Endothelial cell of umbilical vein (primary cell): ENCODE results near the gene ATP8B3. TPM values are rescaled to one million over a fixed set of nuclear protein-coding genes. Genes with fewer than 3 reads are reported as not detected.

Experiments used
- BruUV-seq: library from RNA; stranded (reverse); fragments of 400-500 nt; replicated peaks from 2 replicates; lab custom pipeline; 2021; lab: Mats Ljungman, UMichigan
- CTCF ChIA-PET: fragments of 300-600, 350-600 bp; sonication (Branson Sonifier 250); formaldehyde crosslinking; loops from one replicate; lab custom pipeline; 2021; ENCODE audit warnings: antibody characterized with exemption, inconsistent platforms; lab: Charles Lee
- POLR2A ChIA-PET: fragments of 300-600, 350-600 bp; sonication (Branson Sonifier 250); formaldehyde crosslinking; loops from one replicate; lab custom pipeline; 2021; ENCODE audit warnings: antibody characterized with exemption, inconsistent platforms; lab: Charles Lee
- DNase-seq: peaks from one replicate; pipeline ENCODE4 v3.0.0-alpha.2; 2011; ENCODE audit warnings: low read depth, low spot score
- FAIRE-seq: peaks from 2 replicates; lab custom pipeline; 2011; peaks lifted over from hg19 to GRCh38; lab: Jason Lieb, UNC
- H2AFZ ChIP-seq: 2 replicates; pipeline ENCODE4 v1.6.0; 2012; ENCODE audit warnings: low read depth, low read length, control low read depth, inconsistent platforms
- H3K27ac ChIP-seq: 2 replicates; pipeline ENCODE4 v1.5.1; 2011; ENCODE audit warnings: low read depth, mild to moderate bottlenecking, control low read depth, low read length, moderate library complexity; ENCODE audit not compliant: insufficient read depth
- H3K27me3 ChIP-seq, 2 experiments: 2 replicates each; pipeline versions ENCODE4 v1.6.0 to v1.6.1; 2011; ENCODE audit warnings: low read length in 2 of 2, mixed read lengths in 1 of 2; ENCODE audit not compliant: control insufficient read depth in 2 of 2, insufficient read depth in 2 of 2
- H3K36me3 ChIP-seq, 2 experiments: 2 replicates in 1 of 2; 3 replicates in 1 of 2; pipeline ENCODE4 v1.5.1; 2011; ENCODE audit warnings: low read length in 2 of 2, mild to moderate bottlenecking in 1 of 2, moderate library complexity in 1 of 2; ENCODE audit not compliant: control insufficient read depth in 2 of 2, insufficient read depth in 2 of 2; ENCODE audit errors: extremely low read depth in 1 of 2
- H3K4me1 ChIP-seq: 3 replicates; pipeline ENCODE4 v1.5.1; 2011; ENCODE audit warnings: mild to moderate bottlenecking, low read length; ENCODE audit not compliant: control insufficient read depth, insufficient read depth; ENCODE audit errors: extremely low read depth
- H3K4me2 ChIP-seq: 2 replicates; pipeline ENCODE4 v1.6.1; 2011; ENCODE audit warnings: low read length, control low read depth, mixed read lengths; ENCODE audit not compliant: insufficient read depth
- H3K4me3 ChIP-seq, 3 experiments: fragments of 200-600 bp in 1 of 3; sonication (generic), shearing (Covaris generic) in 1 of 3; replicated peaks in 1 of 3; 2 replicates each; pipeline ENCODE4 v1.5.1; 2011 to 2016; ENCODE audit warnings: control low read depth in 3 of 3, low read length in 3 of 3, mild to moderate bottlenecking in 2 of 3, inconsistent platforms in 1 of 3, low read depth in 1 of 3, moderate library complexity in 1 of 3; ENCODE audit not compliant: insufficient read depth in 1 of 3
- H3K79me2 ChIP-seq: 2 replicates; pipeline ENCODE4 v1.6.0; 2012; ENCODE audit warnings: low read length, inconsistent platforms; ENCODE audit not compliant: control insufficient read depth, insufficient read depth
- H3K9ac ChIP-seq: replicated peaks from 2 replicates; pipeline ENCODE3; 2011; ENCODE audit warnings: low read length, control low read depth; ENCODE audit not compliant: insufficient read depth; ENCODE audit errors: extremely low read depth
- H3K9me1 ChIP-seq: replicated peaks from 3 replicates; pipeline ENCODE4 v1.6.0; 2011; ENCODE audit warnings: mild to moderate bottlenecking, low read length; ENCODE audit not compliant: control insufficient read depth, insufficient read depth; ENCODE audit errors: extremely low read depth
- H3K9me3 ChIP-seq: replicated peaks from 2 replicates; pipeline ENCODE4 v1.5.1; 2012; ENCODE audit warnings: low read length, inconsistent platforms; ENCODE audit not compliant: control insufficient read depth, insufficient read depth
- H4K20me1 ChIP-seq: replicated peaks from 2 replicates; pipeline ENCODE3; 2011; ENCODE audit warnings: mild to moderate bottlenecking, low read length; ENCODE audit not compliant: control insufficient read depth, insufficient read depth; ENCODE audit errors: extremely low read depth
- CTCF ChIP-seq, 2 donors: IDR thresholded peaks; 1 replicate in 1 of 2; 2 replicates in 1 of 2; pipeline ENCODE4 v1.5.1; 2011; ENCODE audit warnings: low read length in 2 of 2, mild to moderate bottlenecking in 2 of 2, moderate library complexity in 2 of 2, control low read depth in 1 of 2, inconsistent platforms in 1 of 2, low read depth in 1 of 2; ENCODE audit not compliant: insufficient read depth in 1 of 2; ENCODE audit errors: extremely low read depth in 1 of 2
- EZH2 ChIP-seq: IDR thresholded peaks from 2 replicates; pipeline ENCODE4 v1.6.1; 2012; ENCODE audit warnings: borderline replicate concordance, low read depth, mild to moderate bottlenecking, moderate library complexity, low read length, inconsistent platforms; ENCODE audit not compliant: severe bottlenecking
- FOS ChIP-seq: IDR thresholded peaks from 2 replicates; pipeline ENCODE4 v1.6.1; 2011; ENCODE audit warnings: mild to moderate bottlenecking, low read length, moderate library complexity, borderline replicate concordance; ENCODE audit not compliant: insufficient read depth
- GATA2 ChIP-seq: IDR thresholded peaks from 2 replicates; pipeline ENCODE4 v1.7.0; 2011; ENCODE audit warnings: low read depth, mild to moderate bottlenecking, moderate library complexity, mixed read lengths, low read length; ENCODE audit not compliant: insufficient read length, insufficient read depth
- JUN ChIP-seq: IDR thresholded peaks from 2 replicates; pipeline ENCODE4 v1.6.1; 2011; ENCODE audit warnings: borderline replicate concordance, low read depth; ENCODE audit not compliant: insufficient read length, insufficient read depth
- MAX ChIP-seq: IDR thresholded peaks from 2 replicates; pipeline ENCODE4 v1.6.1; 2011; ENCODE audit not compliant: insufficient read depth, insufficient read length
- MYC ChIP-seq: IDR thresholded peaks from one replicate; pipeline ENCODE4 v1.6.1; 2011; ENCODE audit warnings: mild to moderate bottlenecking, low read depth, low read length
- POLR2A ChIP-seq: IDR thresholded peaks from 2 replicates; pipeline ENCODE4 v1.6.1; 2012; ENCODE audit warnings: low read depth, mild to moderate bottlenecking, control low read depth, low read length
- POLR2AphosphoS5 ChIP-seq: IDR thresholded peaks from 2 replicates; pipeline ENCODE4 v1.6.1; 2012; ENCODE audit warnings: low read depth, mild to moderate bottlenecking, control low read depth, low read length, moderate library complexity; ENCODE audit not compliant: insufficient read depth
- dilution Hi-C: fragments of 300-500 bp; cut with MboI; formaldehyde crosslinking; loops from one replicate; pipeline ENCODE4 v1.15.0; 2019; ENCODE audit warnings: low sequenced_read_pairs; ENCODE audit not compliant: extremely low pct_ligation_motif_present
- intact Hi-C: fragments of 100-400 bp; cut with micrococcal nuclease; formaldehyde crosslinking; loops from one replicate; pipeline ENCODE4 v1.10.0; 2022
- polyA plus RNA-seq, 4 experiments: library from polyadenylated mRNA; depleted of rRNA in 3 of 4; stranded (reverse) in 3 of 4; unstranded in 1 of 4; fragments of >200 nt; gene quantifications; 2 replicates each; pipeline versions ENCODE4 v1.2.1 to v1.2.3, GENCODE V29; 2011 to 2012; ENCODE audit warnings: missing spikeins in 1 of 4
- total RNA-seq: library from RNA; stranded (reverse); gene quantifications from 2 replicates; pipeline ENCODE4 v1.2.3, GENCODE V29; 2021

ATP8B3 gene
- total and polyA plus RNA-seq, 2 donors (not counting 3 experiments of a cell fraction or from before 2014, with no cell fraction given): 1.1 to 7.3 TPM

GRCh38 chr19:1790054-1790792, 21.9 kb downstream of the ATP8B3 start:
- H3K4me1 ChIP-seq: no peaks in the 10 kb centered on the region
- no peak for FAIRE-seq
- intact Hi-C loops (no loop called here), dilution Hi-C loops (no loop called here)
- H3K36me3 ChIP-seq: no peaks in the 10 kb centered on the region
- H3K27me3 ChIP-seq: no peaks in the 10 kb centered on the region
- no TSS peak for BruUV-seq
- no peaks in the 10 kb centered on the region for H3K9me1 ChIP-seq
- CTCF ChIA-PET: interaction anchor here (0.7 to 2.8 kb wide), 4 partner anchors 8 to 43 kb away, joined by 3 to 15 read pairs (median 9); no protein-coding TSS in a partner anchor
- H3K4me3 ChIP-seq: no peak overlapping the region
- POLR2A ChIA-PET: no interaction called here
- TF ChIP-seq EZH2 (no peak), MAX (no peak), POLR2A (no peak), CTCF (IDR thresholded peaks at IDR 0.05; ENCODE audit: extremely low read depth in 1 of 2, insufficient read depth in 1 of 2, low read depth in 1 of 2, low read length in 2 of 2) (no peak), FOS (no peak), MYC (no peak), GATA2 (no peak), JUN (no peak), POLR2AphosphoS5 (no peak)
- DNase-seq: no peak
- H3K4me2 ChIP-seq: no peak overlapping the region
- H3K27ac ChIP-seq: no peak overlapping the region
- H3K79me2 ChIP-seq: no peaks in the 10 kb centered on the region
- H3K9me3 ChIP-seq: no peaks in the 10 kb centered on the region
- no peaks in the 10 kb centered on the region for H4K20me1 ChIP-seq
- no peak overlapping the region for H3K9ac ChIP-seq
- no peak overlapping the region for H2AFZ ChIP-seq
